OCI-LY1 (cell line): Measurements from ENCODE around the gene RUSC2.
"Not testable (repeated sequence)": the region's sequence is repeated elsewhere in the genome, so short reads cannot be mapped to it uniquely, and the experiment has no call there.

Experiments used
- H2AFZ ChIP-seq: fragments of 200-600 bp; sonication (generic), shearing (Covaris generic); 2 replicates; pipeline ENCODE4 v1.6.0; 2014; ENCODE audit warnings: antibody characterized with exemption, mild to moderate bottlenecking, low read length
- H3F3A ChIP-seq: fragments of 200-600 bp; sonication (generic), shearing (Covaris generic); 2 replicates; pipeline ENCODE4 v1.6.0; 2014; ENCODE audit warnings: mild to moderate bottlenecking, antibody characterized with exemption, low read length, moderate library complexity; ENCODE audit not compliant: insufficient read depth
- H3K27ac ChIP-seq: fragments of 200-600 bp; sonication (generic); 2 replicates; pipeline ENCODE4 v1.5.1; 2014; ENCODE audit warnings: low read length, mixed run types, mild to moderate bottlenecking, low read depth; ENCODE audit not compliant: poor library complexity, severe bottlenecking
- H3K27me3 ChIP-seq: fragments of 200-600 bp; sonication (generic); 2 replicates; pipeline ENCODE4 v1.6.0; 2014; ENCODE audit warnings: antibody characterized with exemption, mild to moderate bottlenecking, low read length, moderate library complexity; ENCODE audit not compliant: insufficient read depth
- H3K36me3 ChIP-seq: fragments of 200-600 bp; sonication (generic); 2 replicates; pipeline ENCODE4 v1.6.1; 2014; ENCODE audit warnings: mild to moderate bottlenecking, antibody characterized with exemption, low read length, moderate library complexity, mixed read lengths; ENCODE audit not compliant: insufficient read depth
- H3K4me1 ChIP-seq: fragments of 200-600 bp; sonication (generic); 2 replicates; pipeline ENCODE4 v1.5.1; 2014; ENCODE audit warnings: mild to moderate bottlenecking, low read length, moderate library complexity; ENCODE audit not compliant: insufficient read depth, severe bottlenecking
- H3K4me2 ChIP-seq: fragments of 200-600 bp; sonication (generic), shearing (Covaris generic); 2 replicates; pipeline ENCODE4 v1.6.1; 2014; ENCODE audit warnings: low read length
- H3K4me3 ChIP-seq: fragments of 200-600 bp; sonication (generic); 2 replicates; pipeline ENCODE4 v1.5.1; 2014; ENCODE audit warnings: low read length, low read depth, mild to moderate bottlenecking, mixed read lengths; ENCODE audit not compliant: poor library complexity, severe bottlenecking
- H3K79me2 ChIP-seq: fragments of 200-600 bp; shearing (Covaris generic); 2 replicates; pipeline ENCODE4 v1.6.1; 2016; ENCODE audit warnings: mixed run types, low read length, mixed read lengths; ENCODE audit not compliant: insufficient read depth
- H3K9ac ChIP-seq: fragments of 200-600 bp; sonication (generic), shearing (Covaris generic); 2 replicates; pipeline ENCODE4 v1.6.1; 2014; ENCODE audit warnings: mild to moderate bottlenecking, low read length, mixed read lengths
- H3K9me2 ChIP-seq: fragments of 200-600 bp; sonication (generic), shearing (Covaris generic); 2 replicates; pipeline ENCODE4 v1.6.1; 2014; ENCODE audit warnings: low read depth, mild to moderate bottlenecking, low read length, mixed read lengths
- H3K9me3 ChIP-seq: fragments of 200-600 bp; shearing (Covaris generic); 2 replicates; pipeline ENCODE4 v1.6.1; 2014; ENCODE audit warnings: low read length, mixed read lengths
- H4K20me1 ChIP-seq: fragments of 200-600 bp; sonication (generic), shearing (Covaris generic); 2 replicates; pipeline ENCODE4 v1.6.0; 2016; ENCODE audit warnings: mild to moderate bottlenecking, low read length; ENCODE audit not compliant: insufficient read depth
- EZH2 ChIP-seq: fragments of 200-600 bp; sonication (generic), shearing (Covaris generic); IDR thresholded peaks from 2 replicates; pipeline ENCODE4 v1.8.0; 2017; ENCODE audit warnings: borderline replicate concordance, mixed run types, mild to moderate bottlenecking, antibody characterized with exemption, low read length, moderate library complexity, mixed read lengths
- TF ChIP-seq, protein P1 (sequence below): fragments of 200-600 bp; sonication (generic), shearing (Covaris generic); IDR thresholded peaks from 2 replicates; pipeline ENCODE4 v1.5.1; 2017; ENCODE audit warnings: mild to moderate bottlenecking, antibody characterized with exemption, low read length, moderate library complexity, mixed read lengths

RUSC2 gene

DNA sequence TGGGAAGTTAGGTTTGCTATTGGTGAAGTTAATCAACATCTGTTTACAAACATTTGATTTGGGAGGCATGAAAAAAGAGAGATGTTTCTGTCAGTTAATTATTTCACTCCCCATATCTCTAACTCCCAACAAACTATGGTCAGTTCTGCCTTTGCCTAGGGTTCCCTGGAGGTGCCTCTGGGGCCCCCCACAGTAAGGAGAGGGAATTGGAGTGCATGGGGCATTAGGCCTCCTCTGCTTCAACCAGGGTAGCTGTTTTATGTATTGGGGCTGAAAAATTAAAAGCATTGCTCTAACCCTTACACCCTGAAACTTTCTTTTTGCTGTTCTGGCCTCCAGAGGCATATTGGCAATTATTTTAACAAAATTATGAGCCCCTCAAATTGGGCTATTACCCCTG is 32.3 kb downstream of the RUSC2 start:
- Histone ChIP-seq H3K4me1 (no peaks in the 10 kb centered on the region), H3K27ac (no peak overlapping the region), H3K79me2 (no peaks in the 10 kb centered on the region), H4K20me1 (no peaks in the 10 kb centered on the region), H3K9me3 (no peaks in the 10 kb centered on the region), H2AFZ (no peak overlapping the region), H3K4me2 (no peak overlapping the region), H3K4me3 (no peak overlapping the region), H3K9me2 (no peaks in the 10 kb centered on the region), H3F3A (no peaks in the 10 kb centered on the region), H3K27me3 (no peaks in the 10 kb centered on the region), H3K9ac (no peak overlapping the region), H3K36me3 (no peaks in the 10 kb centered on the region)
- TF ChIP-seq EZH2, result no peak
- TF ChIP-seq, protein P1, sequence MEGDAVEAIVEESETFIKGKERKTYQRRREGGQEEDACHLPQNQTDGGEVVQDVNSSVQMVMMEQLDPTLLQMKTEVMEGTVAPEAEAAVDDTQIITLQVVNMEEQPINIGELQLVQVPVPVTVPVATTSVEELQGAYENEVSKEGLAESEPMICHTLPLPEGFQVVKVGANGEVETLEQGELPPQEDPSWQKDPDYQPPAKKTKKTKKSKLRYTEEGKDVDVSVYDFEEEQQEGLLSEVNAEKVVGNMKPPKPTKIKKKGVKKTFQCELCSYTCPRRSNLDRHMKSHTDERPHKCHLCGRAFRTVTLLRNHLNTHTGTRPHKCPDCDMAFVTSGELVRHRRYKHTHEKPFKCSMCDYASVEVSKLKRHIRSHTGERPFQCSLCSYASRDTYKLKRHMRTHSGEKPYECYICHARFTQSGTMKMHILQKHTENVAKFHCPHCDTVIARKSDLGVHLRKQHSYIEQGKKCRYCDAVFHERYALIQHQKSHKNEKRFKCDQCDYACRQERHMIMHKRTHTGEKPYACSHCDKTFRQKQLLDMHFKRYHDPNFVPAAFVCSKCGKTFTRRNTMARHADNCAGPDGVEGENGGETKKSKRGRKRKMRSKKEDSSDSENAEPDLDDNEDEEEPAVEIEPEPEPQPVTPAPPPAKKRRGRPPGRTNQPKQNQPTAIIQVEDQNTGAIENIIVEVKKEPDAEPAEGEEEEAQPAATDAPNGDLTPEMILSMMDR, result no peak

DNA sequence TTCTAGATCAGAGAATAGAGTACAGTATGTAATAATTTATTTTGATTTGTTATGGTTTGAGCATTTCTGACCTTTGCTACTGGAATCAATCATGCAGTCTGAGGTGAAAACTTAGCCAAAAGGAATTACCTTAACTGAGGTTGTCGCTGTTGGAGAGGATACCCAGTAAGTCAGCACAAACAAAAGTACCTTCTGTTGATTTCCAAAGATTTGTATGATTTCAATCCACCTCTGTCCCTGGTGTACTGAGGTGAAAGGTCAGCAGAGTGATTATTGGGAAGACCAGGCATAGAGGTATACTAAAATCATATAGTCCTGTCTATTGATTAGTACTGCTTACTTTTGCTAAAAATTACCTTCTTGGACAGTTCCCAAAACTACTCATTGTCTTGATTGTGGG is 32.8 kb downstream of the RUSC2 start:
- no peaks in the 10 kb centered on the region for H3K36me3 ChIP-seq
- H4K20me1 ChIP-seq, result no peaks in the 10 kb centered on the region
- H3K4me2 ChIP-seq, result no peak overlapping the region
- H3F3A ChIP-seq, result no peaks in the 10 kb centered on the region
- no peaks in the 10 kb centered on the region for H3K79me2 ChIP-seq
- no peaks in the 10 kb centered on the region for H3K4me1 ChIP-seq
- H2AFZ ChIP-seq, result no peak overlapping the region
- H3K9me2 ChIP-seq, result no peaks in the 10 kb centered on the region
- H3K27ac ChIP-seq, result no peak overlapping the region
- no peak overlapping the region for H3K4me3 ChIP-seq
- no peaks in the 10 kb centered on the region for H3K9me3 ChIP-seq
- no peaks in the 10 kb centered on the region for H3K27me3 ChIP-seq
- TF ChIP-seq, protein P1, result no peak
- no peak overlapping the region for H3K9ac ChIP-seq

DNA sequence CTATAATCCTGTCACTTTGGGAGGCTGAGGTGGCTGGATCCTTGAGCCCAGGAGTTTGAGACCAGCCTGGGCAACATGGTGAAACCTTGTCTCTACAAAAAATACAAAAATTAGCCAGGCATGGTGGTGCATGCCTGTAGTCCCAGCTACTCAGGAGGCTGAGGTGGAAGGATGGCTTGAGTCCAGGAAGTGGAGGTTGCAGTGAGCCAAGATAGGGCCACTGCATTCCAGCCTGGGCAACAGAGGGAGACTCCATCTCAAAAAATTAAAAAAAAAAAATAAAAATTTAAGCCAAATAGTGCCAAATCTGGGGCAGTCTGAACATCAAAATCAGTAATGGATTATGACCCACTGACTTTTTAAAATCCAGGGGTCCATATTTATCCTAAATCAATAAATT is 33.6 kb downstream of the RUSC2 start:
- H3K27ac ChIP-seq, H3K9me3 ChIP-seq, H3K4me2 ChIP-seq, H3F3A ChIP-seq, H2AFZ ChIP-seq, H3K9me2 ChIP-seq, H3K79me2 ChIP-seq, H3K4me1 ChIP-seq, H4K20me1 ChIP-seq, H3K4me3 ChIP-seq, H3K27me3 ChIP-seq, H3K9ac ChIP-seq, H3K36me3 ChIP-seq: not testable (repeated sequence)

DNA sequence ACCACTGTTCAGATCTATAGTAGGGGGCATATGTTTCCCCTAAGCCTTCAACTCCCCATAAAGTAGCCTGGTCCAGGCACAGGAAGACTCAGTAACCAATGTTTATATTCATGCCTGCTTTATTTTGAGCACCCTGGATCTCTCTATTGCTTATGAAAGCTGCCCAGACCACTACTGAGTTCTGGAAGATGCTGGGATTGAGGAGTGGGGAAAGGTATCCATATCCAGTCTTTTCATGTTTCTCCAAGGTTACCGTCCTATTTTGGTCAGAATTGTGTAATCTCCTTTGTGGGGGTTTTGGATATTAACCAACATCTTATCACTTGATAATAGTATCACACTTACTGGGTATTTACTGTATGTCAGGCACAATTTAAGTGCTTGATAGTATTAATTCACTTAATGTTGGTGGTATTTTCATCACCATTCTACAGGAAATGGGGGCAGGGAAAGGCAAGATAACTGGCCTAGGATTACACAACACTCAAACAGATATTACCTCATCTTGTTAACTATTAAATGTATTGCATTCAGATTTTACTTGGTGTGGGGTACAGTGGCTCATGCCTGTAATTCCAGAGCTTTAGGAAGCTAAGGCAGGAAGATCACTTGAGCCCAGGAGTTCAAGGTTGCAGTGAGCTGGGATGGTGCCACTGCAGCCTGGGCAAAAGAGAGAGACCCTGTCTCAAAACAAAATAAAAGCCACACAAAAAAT is 36.3 kb downstream of the RUSC2 start:
- H3K4me1 ChIP-seq, result no peaks in the 10 kb centered on the region
- no peak for TF ChIP-seq EZH2
- TF ChIP-seq, protein P1, result no peak
- no peaks in the 10 kb centered on the region for H4K20me1 ChIP-seq
- H3K27me3 ChIP-seq, result no peaks in the 10 kb centered on the region
- no peaks in the 10 kb centered on the region for H3K79me2 ChIP-seq
- H3K9me3 ChIP-seq, result no peaks in the 10 kb centered on the region
- no peaks in the 10 kb centered on the region for H3F3A ChIP-seq
- no peak overlapping the region for H3K4me3 ChIP-seq
- H3K9ac ChIP-seq, result no peak overlapping the region
- H2AFZ ChIP-seq, result no peak overlapping the region
- H3K27ac ChIP-seq, result no peak overlapping the region
- no peak overlapping the region for H3K4me2 ChIP-seq
- no peaks in the 10 kb centered on the region for H3K36me3 ChIP-seq
- no peaks in the 10 kb centered on the region for H3K9me2 ChIP-seq
